ENCODE measurements around the gene TEN1. TPM values are rescaled to one million over a fixed set of nuclear protein-coding genes. Genes with fewer than 3 reads are reported as not detected.

TEN1 gene
- total and polyA plus RNA-seq, 2 of the 13 experiments (the other 11 are each of a cell fraction or from before 2014, with no cell fraction given), result 18.0 to 21.3 TPM

GRCh38 chr17:76032073-76032779 lies 53.2 kb downstream of the TEN1 start (continued):
- TF ChIP-seq THAP9 (CRISPR knock-in tag; IDR thresholded peaks at IDR 0.05; ENCODE audit: borderline replicate concordance) (peak; percentile 69), NKX3-1 (CRISPR knock-in tag; IDR thresholded peaks at IDR 0.05) (peak; percentile 75; the same call in 1 of the 2 replicates), HOXA7 (CRISPR knock-in tag; IDR thresholded peaks at IDR 0.05) (no peak), ZNF598 (CRISPR knock-in tag; IDR thresholded peaks at IDR 0.05; ENCODE audit: borderline replicate concordance) (peak; percentile 60; the same call in 1 of the 2 replicates), ZBTB26 (CRISPR knock-in tag; IDR thresholded peaks at IDR 0.05; ENCODE audit: borderline replicate concordance) (0 out of 2 replicates have a peak, but pooled peaks have one; percentile 41), NFATC3 (CRISPR knock-in tag; IDR thresholded peaks at IDR 0.05) (0 out of 2 replicates have a peak, but pooled peaks have one; percentile 30), ZNF20 (CRISPR knock-in tag; IDR thresholded peaks at IDR 0.05) (no peak), PAXIP1 (CRISPR knock-in tag; conservative IDR thresholded peaks at IDR 0.05) (peak; percentile 80), ZNF317 (CRISPR knock-in tag; IDR thresholded peaks at IDR 0.05) (peak; percentile 28; the same call in 1 of the 2 replicates), ESRRA (CRISPR knock-in tag; IDR thresholded peaks at IDR 0.05; ENCODE audit: low read depth) (no peak), ZSCAN22 (CRISPR knock-in tag; IDR thresholded peaks at IDR 0.05) (no peak), PRDM4 (CRISPR knock-in tag; IDR thresholded peaks at IDR 0.05; ENCODE audit: borderline replicate concordance) (no peak), FUBP1 (CRISPR knock-in tag; IDR thresholded peaks at IDR 0.05; ENCODE audit: borderline replicate concordance) (no peak), RELA (CRISPR knock-in tag; IDR thresholded peaks at IDR 0.05) (no peak), MEF2D (CRISPR knock-in tag; IDR thresholded peaks at IDR 0.05) (no peak)

Data from HepG2 (cell line).